Measurements from ENCODE around the gene ENTR1.

The ENTR1 gene, protein sequence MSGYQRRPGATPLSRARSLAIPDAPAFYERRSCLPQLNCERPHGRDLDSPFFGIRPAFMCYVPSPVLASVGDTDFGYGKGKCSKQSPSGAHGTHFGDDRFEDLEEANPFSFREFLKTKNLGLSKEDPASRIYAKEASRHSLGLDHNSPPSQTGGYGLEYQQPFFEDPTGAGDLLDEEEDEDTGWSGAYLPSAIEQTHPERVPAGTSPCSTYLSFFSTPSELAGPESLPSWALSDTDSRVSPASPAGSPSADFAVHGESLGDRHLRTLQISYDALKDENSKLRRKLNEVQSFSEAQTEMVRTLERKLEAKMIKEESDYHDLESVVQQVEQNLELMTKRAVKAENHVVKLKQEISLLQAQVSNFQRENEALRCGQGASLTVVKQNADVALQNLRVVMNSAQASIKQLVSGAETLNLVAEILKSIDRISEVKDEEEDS
- long read RNA-seq, donor 1, transcript ENTR1-204 (8 exons, 2,129 nt): major isoform, 5 of 11 reads
- long read RNA-seq, donor 1, partial matches to known transcripts: 0 of 11 reads
- long read RNA-seq, donor 1, other reads (novel, unspliced or antisense): 0 of 11 reads
- long read RNA-seq, donor 2, partial matches to known transcripts: 0 of 2 reads
- long read RNA-seq, donor 2, other reads (novel, unspliced or antisense): 0 of 2 reads
- long read RNA-seq, donor 3, partial matches to known transcripts: 0 of 2 reads
- long read RNA-seq, donor 3, other reads (novel, unspliced or antisense): 0 of 2 reads
- long read RNA-seq, donor 4, partial matches to known transcripts: 0 of 11 reads
- long read RNA-seq, donor 4, other reads (novel, unspliced or antisense): 0 of 11 reads
- long read RNA-seq, donor 5, partial matches to known transcripts: 0 of 7 reads
- long read RNA-seq, donor 5, other reads (novel, unspliced or antisense): 0 of 7 reads
- long read RNA-seq, donor 6, transcript ENTR1-204 (8 exons, 2,129 nt): major isoform, 7 of 14 reads
- long read RNA-seq, donor 6, partial matches to known transcripts: 5 of 14 reads
- long read RNA-seq, donor 6, other reads (novel, unspliced or antisense): 0 of 14 reads
- long read RNA-seq, donor 7, partial matches to known transcripts: 6 of 16 reads
- long read RNA-seq, donor 7, other reads (novel, unspliced or antisense): 0 of 16 reads
- long read RNA-seq, donor 8, partial matches to known transcripts: 0 of 7 reads
- long read RNA-seq, donor 8, other reads (novel, unspliced or antisense): 0 of 7 reads

DNA sequence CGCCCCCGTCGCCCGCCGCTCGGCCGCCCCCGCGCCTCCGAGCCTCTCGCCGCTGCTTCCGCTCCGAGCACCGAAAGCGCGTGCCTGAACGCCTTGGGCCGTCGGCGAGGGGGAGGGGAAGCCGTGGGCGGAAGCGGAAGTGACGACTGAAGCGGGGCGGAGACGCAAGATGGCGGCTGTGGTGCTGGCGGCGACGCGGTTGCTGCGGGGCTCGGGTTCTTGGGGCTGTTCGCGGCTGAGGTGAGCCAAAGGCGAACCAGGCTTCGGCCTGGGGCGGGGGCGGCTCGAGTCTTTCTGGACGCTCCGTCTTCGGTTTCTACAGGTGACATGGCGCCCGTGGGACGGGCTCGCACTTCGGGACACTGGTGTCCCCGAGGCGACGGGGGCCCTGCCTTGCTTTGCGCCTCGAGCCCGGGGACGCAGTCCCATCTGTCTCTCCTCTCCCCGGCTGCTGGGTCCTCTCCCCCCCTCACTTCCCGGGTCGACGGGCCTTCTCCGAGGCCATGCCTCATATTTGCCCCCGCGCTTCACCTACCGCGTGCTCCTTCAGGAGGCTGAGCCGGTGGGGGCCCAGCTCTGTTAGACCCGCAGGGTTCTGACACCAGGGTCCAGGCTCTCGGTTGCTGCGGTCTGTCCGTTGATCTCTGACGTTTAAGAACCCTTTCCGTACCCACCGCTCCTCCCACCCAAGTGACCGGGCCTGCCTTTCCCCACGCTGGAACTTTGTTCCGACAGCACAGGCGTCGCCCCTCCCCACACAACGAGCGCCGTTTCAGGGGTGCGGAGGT is at the start of gene ENTR1, which contains the start of gene PMPCA:
Gene ENTR1, minus strand, starts transcription at position 115 of the 788 bp plus-strand sequence. CDS start 217 bp downstream, outside the sequence.
Gene PMPCA, plus strand, starts transcription at position 159 of the 788 bp plus-strand sequence. Its CDS starts 11 bp downstream, at position 170.
- DNase-seq: peak; percentile 76

DNA sequence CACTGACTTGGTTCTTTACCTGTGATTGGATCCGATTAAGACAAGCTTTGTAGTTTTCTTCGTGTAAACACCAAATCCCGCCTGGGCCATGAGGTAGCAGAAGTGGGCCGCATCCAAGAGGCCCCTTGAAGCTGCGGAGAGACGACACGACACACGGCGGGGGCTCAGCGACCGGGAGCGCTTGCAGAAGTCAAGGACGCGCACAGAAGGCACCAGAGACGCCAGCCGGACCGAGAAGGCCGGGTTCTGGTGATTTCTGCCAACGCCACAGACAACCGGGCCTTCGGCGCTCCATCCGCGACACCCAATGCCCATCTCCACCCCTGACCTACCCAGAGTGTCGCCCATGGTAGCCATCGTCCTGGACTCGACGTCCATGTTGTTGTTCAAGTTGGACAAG is 49.0 kb upstream of the ENTR1 start:
- no peak for DNase-seq

- DNase-seq: no peak
Measured at GRCh38 chr9:136457326-136457725, 46.9 kb upstream of the ENTR1 start.

DNA sequence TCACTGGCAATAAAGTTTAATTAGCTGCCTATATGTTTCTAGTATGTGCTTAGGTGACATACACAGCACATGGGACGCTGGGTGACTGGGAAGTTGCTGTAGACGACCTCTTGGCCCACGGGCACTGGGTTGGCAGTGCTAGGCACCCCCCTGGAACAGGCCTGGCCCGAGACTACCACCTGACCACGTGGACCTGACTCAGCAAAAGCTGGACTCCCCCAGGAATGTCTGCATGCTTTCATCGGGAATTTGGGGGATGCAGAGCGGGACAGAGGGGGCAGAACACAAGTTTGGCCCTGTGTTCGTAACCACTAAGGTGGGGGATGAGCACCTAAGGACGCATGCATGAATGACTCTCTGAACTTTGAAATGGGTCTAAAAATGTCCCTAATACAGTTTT is 45.8 kb upstream of the ENTR1 start:
- DNase-seq: no peak

GRCh38 chr9:136455043-136456002 is 44.9 kb upstream of the ENTR1 start:
- no peak for DNase-seq

DNA sequence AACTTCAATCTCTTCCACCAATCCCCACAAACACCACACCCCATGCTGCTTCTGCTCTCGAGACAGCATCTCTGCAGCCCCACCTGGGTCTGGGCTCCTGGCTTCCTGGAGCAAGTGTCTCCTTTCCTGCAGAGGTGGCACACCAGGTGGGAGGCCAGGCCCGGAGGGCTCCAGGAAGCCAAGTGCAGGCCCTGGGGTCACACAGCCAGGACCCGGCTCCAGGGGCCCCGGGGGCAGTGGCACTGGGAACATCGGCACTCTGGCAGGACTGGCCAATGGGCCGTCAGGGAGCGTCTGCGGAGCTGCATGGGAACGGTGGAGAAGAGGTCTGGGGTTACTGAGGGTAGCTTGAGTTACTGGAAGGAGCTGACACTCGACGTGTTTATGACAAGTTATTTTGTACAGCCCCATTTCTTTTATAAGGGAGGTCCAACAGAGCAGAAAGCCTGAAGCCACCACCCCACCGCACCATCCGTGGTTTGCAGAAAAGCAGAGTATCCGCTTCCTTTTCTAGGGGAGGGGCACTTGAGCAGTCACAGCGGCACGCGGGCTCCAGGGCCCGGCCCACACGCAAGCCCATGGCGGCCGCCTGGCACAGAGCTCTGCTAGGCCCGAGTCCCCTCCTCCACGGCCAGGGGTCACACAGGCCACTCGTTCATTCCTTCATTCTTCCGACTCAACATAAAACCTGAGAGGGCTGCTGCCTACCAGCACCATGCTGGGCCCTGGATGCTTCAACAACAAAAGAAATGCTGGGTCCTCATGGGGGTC is 43.8 kb upstream of the ENTR1 start:
- DNase-seq: no peak

GRCh38 chr9:136453326-136453725 is 42.9 kb upstream of the ENTR1 start:
- DNase-seq: no peak

- no peak for DNase-seq
Measured at GRCh38 chr9:136451221-136451877, 40.9 kb upstream of the ENTR1 start.

DNA sequence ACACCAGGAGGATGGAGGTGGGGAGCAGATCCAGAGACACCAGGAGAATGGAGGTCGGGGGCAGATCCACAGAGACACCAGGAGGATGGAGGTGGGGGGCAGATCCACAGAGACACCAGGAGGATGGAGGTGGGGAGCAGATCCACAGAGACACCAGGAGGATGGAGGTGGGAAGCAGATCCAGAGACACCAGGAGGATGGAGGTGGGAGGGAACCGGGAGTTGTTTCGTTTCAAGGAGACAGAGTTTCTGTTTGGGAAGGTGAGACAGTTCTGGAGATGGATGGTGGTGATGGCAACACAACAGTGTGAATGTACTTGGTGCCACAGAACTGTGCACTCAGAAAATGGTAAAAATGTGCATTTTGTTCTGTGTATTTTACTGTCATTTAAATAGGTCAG is 38.2 kb upstream of the ENTR1 start:
- DNase-seq: no peak

DNA sequence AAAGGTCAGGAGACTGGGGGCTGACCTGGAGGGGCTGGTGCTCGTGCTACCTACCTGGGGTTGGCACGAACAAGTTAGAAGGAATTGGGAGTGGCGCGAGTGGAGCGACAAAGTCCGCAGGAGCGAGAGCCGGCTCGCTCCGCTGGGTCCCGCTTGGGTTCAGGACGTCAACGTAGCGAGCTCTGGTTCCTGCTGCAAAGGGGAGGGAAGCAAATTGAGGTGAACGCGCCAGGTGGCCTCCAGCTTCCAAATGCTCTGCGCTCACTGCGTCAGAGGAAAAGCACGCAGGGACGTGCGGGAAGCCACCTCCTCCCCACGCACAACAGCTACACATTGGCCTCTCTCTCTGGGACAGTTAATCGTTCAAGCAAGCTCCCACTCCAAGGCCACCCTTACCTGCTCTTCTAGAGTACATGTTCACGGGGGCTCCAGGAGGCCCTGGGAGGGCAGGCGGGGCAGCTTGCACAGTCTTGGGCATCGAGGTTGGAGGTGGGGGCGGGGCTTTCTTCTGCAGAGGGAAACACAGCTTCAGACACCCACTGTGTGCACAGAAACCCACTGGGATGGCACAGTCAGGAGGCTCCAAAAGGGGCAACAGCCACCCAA is 36.9 kb upstream of the ENTR1 start:
- DNase-seq: no peak

DNA sequence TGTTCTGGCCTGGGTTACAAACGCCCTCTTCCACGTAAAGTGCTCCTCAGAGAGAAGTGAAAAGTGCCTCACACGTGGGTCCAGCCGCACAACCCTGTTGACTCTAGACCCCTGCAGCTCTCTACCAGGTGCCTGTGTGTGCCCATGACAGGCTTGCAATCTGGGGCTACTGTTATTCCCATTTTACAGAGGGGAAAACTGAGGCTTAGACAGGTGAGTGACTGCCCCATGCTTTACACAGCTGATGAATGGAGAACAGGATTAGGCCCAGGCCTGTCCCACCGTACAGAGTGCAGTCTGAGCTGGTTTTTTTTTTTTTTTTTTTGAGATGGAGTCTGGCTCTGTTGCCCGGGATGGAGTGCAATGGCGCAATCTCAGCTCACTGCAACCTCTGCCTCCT is 35.4 kb upstream of the ENTR1 start:
- DNase-seq: no peak

GRCh38 chr9:136444102-136444501 is 33.7 kb upstream of the ENTR1 start:
- no peak for DNase-seq

GRCh38 chr9:136443687-136444086 is 33.3 kb upstream of the ENTR1 start:
- DNase-seq: no peak

GRCh38 chr9:136443087-136443486 is 32.7 kb upstream of the ENTR1 start:
- no peak for DNase-seq

DNA sequence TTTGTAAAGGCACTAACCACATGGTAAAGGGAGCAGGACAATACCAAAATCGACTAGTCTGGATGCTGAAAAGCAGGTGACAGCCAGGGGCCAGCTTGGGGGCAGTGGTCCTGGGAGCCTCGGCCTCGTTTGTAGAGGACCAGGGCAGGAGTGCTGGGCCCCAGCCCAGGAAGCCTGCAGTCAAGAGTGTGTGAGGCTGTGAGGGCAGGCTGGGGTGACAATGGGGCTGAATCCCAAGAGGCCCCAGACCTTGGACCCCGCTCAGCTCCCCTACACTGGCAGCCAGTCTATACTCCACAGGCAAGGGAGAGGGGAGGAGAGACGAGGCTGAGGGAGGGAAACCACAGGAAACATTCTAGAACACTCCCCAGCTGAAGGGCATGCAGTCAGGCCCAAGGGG is 31.9 kb upstream of the ENTR1 start:
- no peak for DNase-seq

DNA sequence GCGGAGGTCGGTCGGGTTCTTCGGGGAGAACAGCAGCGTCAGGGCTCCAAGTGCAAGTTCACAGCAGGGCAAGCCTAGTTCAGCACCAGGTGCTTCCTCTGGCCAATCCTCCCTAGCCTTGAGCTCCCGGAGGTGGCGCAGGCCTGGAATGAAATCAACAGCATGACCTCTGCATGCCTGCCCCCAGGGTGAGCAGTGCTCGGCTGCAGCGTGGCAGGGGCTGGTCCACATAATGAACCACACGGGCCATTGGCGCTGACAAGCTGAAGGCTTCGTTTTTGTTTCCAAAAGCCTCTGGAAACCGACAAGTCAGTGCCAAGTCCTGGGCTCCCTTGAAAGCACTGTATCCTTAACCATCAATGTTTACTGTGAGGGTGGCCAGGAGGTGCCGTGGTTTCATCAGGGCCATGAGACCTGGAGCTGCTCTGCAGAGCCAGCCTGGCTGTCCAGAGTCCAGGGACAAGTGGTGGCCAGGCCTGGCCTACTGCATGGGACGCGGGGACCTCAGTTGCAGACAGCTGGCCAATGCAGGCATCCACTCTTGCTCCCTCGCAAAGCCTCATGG is 31.3 kb upstream of the ENTR1 start:
- DNase-seq: no peak

DNA sequence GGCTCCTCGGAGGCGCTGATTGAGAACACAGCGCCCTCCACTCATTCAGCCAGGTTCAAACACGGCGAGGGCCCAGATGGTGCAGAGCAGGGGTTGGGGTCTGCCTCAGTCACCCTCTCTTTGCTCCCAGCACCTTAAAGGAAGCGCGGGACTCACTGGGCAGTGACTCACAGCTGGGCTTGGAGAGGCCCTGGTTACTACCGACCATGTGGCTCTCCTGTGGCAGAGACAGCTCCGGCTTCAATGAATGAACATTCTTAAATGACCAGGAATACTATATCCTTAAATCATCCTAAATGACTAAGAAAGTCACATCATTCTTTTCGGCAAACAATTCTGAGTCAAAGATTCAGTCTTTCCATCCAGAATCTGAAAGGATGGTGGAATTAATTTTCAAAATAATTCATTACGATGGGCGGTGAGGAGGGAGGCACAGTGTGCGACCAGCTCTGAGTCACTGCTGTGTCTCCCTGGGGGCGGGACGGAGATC is 30.8 kb upstream of the ENTR1 start:
- DNase-seq: no peak
